Stimulated activated CD8-positive, alpha-beta memory T cell treated with anti-CD3 and anti-CD28 coated beads, Interleukin-15, amount 100 ng/mL, for 48 hours (primary cell): ENCODE measurements around the gene GPX2.

Experiments
- DNase-seq, 2 donors: peaks; one replicate each; pipeline ENCODE4 v3.0.0-alpha.2; 2020; ENCODE audit warnings: low read depth in 2 of 2

The GPX2 gene

DNA sequence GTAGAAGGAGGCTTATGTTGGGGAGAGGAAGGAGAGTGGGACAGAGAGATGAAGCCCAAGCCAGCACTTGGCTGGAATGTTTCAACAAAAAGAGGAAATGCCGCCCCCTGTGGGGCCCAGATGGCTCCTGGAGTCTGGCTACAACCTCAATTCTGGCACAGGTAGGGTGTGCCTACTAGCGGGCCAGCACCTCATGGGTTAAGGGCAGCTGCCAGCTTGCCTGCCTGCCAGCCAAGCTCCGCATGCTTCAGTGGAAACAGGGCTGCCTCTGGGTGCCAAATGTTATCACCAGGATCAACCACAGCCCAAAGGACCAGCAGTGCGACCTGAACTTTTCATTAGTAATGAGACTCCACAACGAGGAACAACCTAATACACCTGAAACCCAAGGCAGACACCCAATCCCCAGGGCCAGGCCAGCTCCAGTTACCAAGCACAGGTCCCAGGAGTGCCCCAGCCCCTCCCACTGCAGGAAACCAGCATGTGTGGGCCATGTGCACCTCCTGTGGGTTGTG lies 18.3 kb upstream of the GPX2 start:
- no peak for DNase-seq

DNA sequence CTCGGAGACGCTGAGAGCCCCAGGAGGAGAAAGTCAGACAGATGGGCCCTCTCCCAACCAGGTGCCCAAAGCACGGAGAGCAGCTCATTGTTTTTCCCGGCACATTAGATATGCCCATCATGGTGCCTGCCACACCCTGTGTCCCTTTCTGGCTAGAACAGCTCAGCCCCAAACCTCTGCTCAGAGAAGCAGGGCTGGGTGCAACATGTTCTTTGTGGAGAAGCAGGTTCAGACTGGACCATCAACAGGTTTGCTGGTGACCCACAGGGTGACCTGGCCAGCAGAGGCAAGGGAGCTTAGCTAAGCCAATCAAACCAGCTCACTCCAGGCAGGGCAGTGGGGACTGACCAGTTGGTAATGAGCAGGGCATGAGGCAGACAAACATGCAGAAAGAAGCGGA lies 16.2 kb upstream of the GPX2 start:
- DNase-seq = no peak

DNA sequence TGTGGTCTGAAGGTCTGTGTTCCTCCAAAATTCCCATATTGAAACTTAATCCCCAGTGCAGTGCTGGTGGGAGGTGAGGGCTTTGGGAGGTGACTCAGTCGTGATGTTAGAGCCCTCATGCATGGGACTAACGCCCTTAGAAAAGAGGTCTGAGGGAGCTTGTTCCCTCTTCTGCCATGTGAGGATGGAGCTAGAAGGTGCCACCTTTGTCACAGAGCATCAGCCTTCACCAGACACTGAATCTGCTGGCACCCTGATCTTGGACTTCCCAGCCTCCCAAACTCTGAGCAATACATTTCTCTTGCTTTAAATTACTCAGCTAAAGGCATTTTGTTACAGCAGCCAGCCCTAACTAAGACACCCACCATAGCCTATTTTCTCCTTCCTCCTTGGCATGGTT lies 15.7 kb upstream of the GPX2 start:
- DNase-seq = no peak

DNA sequence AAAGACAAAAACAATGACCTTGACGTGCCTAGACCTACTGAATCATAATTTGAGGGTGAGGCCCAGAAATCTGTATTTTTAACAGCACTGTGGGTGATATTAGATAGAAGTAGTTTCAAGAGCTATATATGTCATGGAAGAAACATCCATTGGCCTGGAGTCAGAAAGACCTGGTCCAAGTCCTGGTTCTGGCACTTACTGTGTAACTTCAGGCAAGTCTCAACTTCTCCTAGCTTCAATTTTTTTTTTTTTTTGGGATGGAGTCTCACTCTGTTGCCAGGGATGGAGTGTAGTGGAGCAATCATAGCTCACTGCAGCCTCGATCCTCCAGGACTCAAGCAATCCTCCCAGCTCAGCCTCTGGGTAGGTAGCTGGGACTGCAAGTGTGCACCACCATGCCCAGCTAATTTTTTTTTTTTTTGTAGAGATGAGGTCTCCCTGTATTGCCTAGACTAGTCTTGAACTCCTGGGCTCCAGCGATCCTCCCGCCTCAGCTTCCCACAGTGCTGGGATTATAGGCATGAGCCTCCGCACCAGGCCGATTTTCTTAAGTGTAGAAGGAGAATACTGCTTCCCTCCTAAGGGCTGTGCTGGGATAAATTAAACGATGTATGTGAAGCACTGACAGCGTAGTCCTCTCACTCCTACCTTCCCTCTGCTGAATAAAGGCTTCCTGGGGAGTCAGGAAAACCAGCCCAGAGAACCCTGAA lies 14.3 kb upstream of the GPX2 start:
- no peak for DNase-seq

DNA sequence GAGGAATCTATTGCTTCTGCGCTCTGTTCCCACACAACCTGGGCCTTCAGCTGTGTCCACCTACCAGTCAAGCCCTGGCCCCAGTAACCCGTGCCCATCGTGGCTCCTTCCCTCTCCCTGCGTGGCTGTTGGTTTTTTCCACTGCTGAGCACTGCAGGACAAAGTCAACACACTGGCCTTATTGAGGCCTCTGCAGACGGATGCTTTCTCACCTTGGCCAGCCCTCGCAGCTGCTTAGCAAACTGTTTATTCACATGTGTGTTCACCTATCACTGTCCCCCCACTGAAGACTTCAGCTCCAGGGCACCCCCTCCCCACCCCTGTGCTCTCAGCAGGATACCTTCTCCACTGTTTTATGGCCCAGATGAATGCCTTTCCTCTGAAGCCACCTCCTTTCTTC lies 12.8 kb upstream of the GPX2 start:
- no peak for DNase-seq

DNA sequence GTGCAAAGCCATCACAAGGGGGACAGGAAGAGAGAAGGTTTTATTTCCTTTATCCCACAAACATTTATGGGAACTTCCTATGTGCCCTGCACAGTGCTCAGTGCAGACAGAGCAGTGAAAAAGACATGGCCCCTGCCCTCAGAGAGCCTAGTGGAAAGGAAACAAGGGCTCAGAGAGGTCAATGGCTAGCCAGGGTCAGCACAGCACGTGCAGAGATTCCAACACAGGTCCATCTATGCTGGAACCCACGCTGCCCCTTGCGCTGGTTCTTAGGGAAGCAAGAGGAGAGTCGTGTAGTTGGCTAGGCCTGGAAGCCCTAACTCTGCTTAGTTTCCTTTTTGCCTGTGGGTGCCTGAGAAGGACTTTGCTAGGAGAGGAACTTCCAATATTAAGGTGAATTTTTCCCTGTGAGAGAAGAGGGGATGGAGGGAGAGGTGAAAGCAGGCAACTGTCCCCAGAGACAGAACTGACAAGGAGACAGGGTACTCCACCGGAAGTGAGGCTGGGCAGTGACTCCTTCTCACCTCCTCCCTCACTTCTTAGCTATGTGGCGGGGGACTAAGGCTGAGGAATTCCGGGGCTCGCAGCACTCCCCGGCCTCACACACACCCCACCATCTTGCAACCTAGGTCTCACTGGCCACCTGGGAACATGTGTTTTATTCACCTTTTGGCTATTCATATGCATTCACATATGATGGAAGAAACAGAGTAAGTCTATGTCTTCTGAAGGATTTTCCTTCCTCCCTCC lies 12.1 kb upstream of the GPX2 start:
- no peak for DNase-seq

DNA sequence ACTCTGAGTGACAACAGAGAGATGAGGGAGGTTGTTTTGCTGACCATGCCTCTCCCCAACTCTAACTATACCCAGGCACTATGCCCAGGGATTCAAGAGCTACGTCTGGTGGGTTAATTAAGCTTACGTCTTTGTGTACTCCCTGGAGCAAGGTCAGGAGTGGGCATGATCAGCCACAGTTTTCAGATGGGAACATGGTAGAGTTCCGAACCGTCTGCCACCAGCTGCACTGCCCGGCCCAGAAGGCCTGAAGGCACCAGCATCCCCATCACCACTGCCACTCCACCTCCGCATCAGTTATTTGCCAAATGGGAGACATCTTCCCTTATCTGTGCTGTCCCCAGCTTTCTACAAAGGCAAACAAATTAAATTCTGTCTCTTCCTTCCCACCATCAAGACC lies 11.1 kb upstream of the GPX2 start:
- DNase-seq = no peak

DNA sequence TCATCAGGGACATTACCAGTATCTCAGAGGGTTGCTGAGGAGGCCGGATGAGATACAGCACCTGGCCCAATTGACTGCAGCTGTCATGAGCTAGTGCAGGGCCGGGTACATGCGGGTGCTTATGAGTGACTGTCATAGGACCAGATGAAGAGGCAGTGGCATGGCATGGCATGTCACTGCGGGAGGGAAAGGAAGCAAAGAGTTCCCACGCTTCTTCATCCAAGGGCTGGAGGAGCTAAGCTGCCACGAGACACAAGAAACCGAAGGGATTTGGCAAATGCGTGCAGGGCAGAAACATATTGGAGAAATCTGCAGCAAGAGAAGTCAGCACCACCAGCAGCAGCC lies 10.7 kb upstream of the GPX2 start:
- DNase-seq = no peak

DNA sequence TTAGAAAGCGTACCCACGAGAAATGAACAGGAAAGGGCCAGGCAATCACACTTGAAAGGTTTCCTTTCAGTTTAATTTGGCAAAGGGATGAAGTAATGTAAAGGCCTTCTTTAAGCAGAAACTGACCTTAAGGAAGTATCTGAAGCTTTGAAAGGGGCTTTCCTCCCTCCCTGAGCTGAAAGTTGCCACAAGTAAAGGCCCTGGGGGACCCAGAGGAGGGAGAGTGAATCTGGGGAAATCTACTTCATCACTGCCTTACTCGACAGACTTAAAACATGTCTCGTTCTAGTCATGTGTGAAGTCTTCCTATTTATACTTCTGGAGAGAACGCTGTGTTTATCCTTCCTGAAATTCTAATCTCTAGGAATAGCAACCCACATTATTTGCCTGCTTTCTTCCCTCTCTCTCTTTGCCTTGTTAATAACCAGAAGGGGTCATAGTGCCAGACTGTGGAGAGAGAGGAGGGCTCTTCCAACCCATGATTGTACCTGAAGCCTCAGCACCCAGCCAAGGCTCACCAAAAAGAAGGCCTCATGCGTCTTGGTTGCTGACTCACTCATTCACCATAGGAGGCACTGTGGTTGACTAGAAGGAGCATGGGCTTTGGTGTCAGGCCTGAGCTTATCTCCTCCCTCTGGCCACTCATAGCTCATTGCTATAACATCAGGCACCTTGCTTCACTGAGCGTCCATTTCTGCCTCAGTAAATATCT lies 10.2 kb upstream of the GPX2 start:
- DNase-seq = no peak

DNA sequence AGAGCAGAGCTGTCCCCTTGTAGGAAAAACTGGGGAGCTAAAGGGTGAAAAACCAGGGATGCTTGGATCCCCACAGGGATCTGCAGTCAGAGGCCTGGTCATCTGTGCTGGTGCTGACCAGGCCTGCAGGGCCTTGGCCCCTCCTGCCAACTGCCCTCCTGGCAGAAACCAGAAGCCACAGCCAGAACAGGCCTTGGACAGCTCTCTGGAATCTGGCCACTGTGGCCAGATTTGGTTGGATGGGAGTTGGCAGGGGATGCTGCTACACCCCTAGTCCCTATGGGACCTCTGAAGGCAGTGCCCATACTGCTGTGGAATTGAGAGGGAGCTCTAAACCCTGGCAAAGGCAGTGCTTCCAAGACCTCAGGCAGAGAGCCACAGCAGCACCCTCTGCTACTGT lies 9.2 kb upstream of the GPX2 start:
- DNase-seq = no peak

DNA sequence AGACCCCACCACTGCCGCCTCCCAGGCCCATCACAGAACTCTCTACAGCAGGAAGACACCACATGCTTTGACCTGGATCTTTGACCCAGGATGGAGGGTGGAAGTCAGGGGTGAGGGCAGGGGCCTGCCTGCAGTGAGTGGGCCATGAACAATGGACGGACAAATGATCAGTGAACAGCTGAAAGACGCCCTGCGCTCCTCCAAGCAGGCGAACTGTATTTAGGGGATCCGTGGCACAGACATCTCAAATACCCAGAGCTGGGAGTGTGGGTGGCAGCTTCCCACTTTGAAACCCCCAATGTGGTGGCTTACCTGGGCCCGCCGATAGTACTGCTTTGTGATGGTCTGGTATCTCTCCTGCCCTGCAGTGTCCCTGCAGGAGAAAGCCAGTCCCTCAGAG lies 8.7 kb upstream of the GPX2 start:
- DNase-seq = no peak

DNA sequence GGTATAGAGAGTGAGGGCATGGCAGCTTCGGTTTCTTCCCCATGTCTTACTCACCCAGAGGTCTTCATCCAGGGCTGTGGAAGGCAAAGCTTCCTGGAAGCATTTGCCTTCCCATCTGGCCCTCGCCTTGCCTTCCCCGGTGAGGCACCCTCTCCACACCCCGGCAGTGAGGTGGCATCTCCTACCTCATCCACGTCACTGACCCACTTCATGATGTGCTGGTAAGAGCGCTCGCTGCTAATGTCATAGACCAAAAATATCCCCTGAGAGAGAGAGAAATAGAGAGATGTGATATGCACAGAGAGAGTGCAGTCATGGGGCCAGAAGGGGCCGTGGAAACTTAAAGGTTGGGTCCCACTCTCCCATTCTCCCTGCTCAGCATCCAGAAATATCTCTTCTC lies 8.3 kb upstream of the GPX2 start:
- no peak for DNase-seq

DNA sequence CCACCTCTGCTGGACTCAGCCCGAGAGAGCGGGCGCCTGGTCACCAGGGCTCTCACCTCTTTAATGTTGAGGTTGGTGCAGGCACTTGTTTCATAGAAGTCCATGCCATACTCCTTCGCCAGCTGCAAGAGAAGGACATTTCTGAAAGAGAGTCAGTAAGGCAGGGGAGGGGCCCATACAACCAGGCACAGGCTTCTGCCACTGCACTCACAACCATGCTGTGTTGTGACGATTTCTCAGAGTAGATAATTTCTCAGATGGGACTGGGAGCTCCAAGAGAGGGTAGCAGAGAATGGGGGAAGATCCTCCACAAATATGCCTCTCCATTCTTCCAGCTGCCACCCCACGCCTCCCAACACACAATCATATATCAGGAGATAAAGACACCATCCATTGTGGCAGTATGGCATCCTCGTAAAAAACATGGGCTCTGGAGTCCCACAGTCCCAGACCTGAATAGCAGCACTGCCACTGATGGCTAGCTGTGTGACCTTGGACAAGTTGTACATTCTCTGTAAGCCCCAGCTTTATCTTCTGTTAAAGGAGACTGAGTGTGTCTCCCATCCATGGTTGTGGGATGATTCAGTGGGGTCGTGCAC lies 6.2 kb upstream of the GPX2 start:
- no peak for DNase-seq

DNA sequence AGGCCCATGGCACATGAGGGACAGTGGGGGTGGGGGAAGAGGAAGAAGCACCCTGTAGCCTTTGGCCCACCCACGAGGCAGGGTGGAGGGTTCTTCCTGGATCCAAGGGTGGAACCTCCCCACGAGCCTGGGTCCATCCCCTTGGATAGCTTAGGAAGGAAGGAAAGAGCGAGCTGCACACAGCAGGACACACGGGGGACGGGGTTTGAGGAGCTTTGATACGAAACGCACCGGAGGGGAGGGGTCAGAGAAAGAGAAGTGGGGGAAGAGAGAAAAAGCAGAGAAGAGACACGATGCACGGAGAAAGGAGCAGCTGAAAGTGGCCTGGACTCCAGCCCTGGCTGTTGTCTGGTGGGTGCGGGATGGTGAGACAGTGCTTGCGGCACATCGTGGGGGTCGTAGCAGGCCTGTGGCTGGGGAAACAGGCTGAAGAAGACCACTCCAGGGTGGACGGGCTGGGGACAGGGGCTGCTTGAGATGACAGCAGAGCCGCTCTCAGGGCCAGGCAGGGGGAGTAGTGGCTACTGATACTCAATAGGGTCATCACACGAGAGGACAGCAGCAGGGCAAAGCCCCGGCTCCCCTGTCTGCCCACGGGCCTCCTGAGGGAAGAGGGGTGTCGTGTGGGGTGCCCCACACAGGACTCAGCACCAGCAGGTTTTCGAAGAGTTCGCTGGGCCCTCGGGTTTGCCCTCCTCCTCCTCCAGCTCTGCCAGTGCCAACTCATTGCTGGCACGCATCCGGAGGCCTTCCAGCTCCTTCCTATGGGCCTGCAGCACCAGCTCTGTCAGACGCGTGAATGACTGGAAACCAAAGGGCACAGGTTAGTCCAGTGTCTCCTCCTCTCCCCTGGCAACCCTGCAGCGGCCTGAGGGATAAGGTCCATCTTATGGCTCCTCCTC lies 5.4 kb upstream of the GPX2 start:
- no peak for DNase-seq

DNA sequence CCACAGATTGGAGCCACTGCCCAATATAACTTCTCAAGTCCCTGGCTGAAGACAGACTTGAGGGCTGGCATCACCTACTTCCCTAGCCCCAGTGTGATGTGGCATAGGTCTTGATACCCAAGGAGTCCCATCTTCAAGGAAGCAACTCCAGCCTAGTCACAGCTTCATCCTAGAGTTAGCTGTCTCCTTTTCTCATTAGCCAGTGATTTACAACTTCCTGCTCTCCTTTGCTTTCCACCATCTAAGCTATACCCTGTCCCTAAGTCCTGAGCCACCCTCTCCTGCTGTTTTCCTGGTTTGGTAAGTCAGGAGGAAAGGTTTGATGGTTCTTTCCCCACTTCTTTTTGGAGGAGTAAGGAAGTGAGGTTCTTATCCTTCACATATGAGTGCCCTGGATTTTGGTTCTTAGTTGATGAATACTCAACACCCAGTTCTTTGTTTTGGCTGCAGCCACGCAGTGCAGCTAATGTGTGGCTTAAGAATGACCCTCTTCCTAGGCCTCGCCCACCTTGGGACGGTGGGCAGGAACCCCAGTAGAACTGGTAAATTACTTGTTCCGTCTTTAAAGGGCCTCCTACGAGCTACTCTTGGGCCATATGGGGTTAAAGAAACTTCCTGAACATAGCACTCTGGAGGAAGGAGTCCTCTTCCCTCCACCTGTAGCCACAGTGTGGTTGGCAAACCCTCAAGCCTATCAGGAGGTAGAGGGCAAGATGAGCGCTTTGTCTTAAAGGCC lies 3.9 kb upstream of the GPX2 start:
- no peak for DNase-seq

DNA sequence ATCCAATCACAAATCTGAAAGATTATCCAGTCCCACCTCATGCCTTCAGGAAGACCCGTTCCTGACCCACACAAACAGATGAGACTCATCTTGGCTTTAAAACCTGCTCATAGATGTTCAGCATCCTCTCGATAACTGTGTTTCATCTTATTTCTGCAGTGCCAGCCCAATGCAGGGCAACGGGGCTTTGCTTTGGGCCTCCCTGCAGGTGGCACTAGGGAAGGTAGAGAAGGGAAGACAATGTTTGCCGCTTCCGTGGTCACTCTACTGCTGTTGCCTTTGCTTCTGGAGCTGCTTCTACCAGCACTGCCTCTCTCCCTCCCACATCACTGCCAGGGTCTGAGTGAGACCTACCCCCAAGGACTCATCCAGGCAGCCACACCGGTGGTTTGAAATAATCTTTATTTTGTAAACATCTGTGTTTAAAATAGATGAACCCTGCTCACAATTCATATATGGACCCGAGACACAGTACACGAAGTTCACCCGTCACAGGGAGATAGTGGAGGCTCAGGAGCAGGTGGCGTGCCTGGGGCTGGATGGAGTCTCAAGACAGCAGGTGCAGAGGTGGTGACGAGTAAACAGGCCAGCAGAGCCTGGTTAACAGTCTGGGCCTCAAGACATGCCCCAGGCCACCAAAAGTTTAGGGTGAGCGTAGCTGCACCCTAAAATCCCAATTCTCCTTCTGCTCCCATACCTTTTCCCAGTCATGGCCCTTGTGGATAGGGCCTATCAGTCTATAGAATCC lies 3.1 kb upstream of the GPX2 start:
- DNase-seq = no peak

DNA sequence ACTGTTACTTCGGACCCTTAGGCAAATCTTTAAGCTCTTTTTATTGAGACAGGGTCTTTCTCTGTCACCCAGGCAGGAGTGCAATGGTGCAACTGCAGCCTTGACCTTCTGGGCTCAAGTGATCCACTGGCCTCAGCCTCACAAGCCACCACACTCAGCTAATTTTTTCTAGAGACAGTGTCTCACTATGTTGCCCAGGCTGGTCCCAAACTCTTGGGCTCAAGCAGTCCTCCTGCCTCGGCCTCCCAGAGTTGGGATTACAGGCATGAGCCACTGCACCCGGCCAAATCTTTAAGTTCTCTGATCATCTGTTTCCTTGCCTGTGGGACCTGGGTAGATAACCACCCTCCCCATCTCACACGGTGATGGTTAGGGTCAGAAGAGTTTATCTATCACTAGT lies 2.3 kb upstream of the GPX2 start:
- DNase-seq = no peak

DNA sequence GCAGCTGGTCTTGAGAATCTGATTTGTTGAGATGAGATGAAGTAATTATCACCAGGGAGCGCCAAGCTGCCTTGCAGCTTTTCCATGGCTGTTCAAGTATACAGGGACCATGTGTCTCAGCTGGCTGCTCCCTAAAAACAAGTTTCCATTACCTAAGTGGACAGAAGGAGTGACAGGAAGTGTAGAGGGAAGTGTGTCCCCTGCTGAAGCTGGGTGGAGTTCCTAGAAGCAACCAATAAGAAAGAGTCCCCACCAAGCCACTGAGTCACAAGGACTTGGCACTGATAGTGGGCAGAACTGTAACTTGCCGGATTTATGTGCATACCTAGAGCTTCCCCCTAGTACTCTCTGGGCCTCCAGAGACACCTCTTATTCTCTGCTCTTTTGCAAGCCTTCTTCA lies 1.5 kb upstream of the GPX2 start:
- no peak for DNase-seq

DNA sequence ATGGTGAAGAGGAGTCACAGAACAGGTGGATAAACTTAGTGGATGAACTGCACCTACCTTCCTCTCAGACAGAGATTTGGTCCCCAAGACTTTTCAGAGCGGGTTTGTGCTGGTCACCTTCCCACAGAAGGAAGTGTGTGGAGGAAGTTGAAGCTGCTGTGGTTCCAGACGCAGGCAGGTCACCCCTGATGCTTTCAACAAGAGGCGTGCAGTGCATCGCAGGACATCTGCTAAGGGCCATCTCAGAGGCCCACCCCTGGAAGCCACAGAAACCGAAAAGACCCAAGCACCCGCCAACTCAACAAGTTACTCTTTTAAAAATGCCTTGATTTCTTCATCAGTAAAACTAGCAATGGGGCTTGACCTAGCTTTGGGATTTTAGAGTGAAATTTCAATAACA lies 1.0 kb upstream of the GPX2 start:
- DNase-seq = no peak

DNA sequence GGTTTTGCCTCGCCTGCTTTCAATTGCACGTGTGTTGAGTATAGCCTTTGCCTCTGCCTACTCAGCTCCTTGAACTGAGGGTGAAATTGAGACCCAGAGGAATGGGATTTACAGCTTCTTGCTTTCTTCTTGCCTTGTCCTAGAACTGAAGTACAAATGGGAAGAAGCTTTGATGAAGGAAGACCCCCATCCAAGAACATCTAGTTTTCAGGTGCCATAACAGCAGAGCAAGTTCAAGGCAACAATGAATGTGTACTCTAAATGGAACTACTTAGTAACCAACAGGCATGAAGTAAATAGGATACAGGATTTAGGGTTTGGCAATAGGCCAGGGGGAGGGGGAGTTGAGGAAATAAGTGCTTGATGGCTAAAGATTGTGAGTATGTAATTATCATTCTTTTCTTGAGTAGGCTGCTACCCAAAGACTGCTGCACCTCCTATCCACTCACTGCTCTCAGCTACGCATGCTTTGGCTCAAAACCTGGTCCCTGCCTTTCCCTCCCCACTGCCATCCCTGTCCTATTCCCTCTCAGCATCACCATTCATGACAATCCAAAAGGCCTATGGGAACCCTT lies 2.1 kb downstream of the GPX2 start:
- DNase-seq = no peak
